H9 (cell line): ENCODE measurements around the gene RSPH4A. TPM values are rescaled to one million over a fixed set of nuclear protein-coding genes. Genes with fewer than 3 reads are reported as not detected.

Source experiments
- DNase-seq: peaks from one replicate; pipeline ENCODE4 v3.0.0-alpha.2; 2017
- H2AFZ ChIP-seq: one replicate; pipeline ENCODE4 v1.6.1; 2013; ENCODE audit warnings: mild to moderate bottlenecking, low read length, control low read depth, moderate library complexity
- H2AK5ac ChIP-seq: 2 replicates; pipeline ENCODE4 v1.6.1; 2013; ENCODE audit warnings: low read length, control low read depth, mixed read lengths; ENCODE audit not compliant: insufficient read length
- H2BK120ac ChIP-seq: one replicate; pipeline ENCODE4 v1.6.1; 2013; ENCODE audit warnings: low read depth, mild to moderate bottlenecking, low read length, control low read depth, inconsistent platforms; ENCODE audit not compliant: poor library complexity, severe bottlenecking
- H2BK12ac ChIP-seq: 2 replicates; pipeline ENCODE4 v1.6.1; 2013; ENCODE audit warnings: low read length, control low read depth, mixed read lengths, low read depth; ENCODE audit not compliant: insufficient read length
- H2BK15ac ChIP-seq: 2 replicates; pipeline ENCODE4 v1.6.1; 2013; ENCODE audit warnings: low read depth, low read length, control low read depth
- H2BK20ac ChIP-seq: one replicate; pipeline ENCODE4 v1.6.1; 2013; ENCODE audit warnings: low read depth, mild to moderate bottlenecking, low read length, control low read depth, inconsistent platforms; ENCODE audit not compliant: poor library complexity, severe bottlenecking
- H2BK5ac ChIP-seq: 2 replicates; pipeline ENCODE4 v1.6.1; 2013; ENCODE audit warnings: low read length, control low read depth, mixed read lengths; ENCODE audit not compliant: insufficient read length
- H3K14ac ChIP-seq: 2 replicates; pipeline ENCODE4 v1.6.1; 2013; ENCODE audit warnings: low read length, control low read depth; ENCODE audit not compliant: insufficient read depth
- H3K18ac ChIP-seq: 2 replicates; pipeline ENCODE4 v1.6.1; 2013; ENCODE audit warnings: low read depth, mild to moderate bottlenecking, mixed read lengths, low read length, control low read depth; ENCODE audit not compliant: insufficient read length
- H3K23ac ChIP-seq: 2 replicates; pipeline ENCODE4 v1.6.1; 2013; ENCODE audit warnings: low read length, control low read depth, mixed read lengths, low read depth; ENCODE audit not compliant: insufficient read length
- H3K23me2 ChIP-seq: 2 replicates; pipeline ENCODE4 v1.6.1; 2013; ENCODE audit warnings: low read depth, mild to moderate bottlenecking, mixed read lengths, low read length, control low read depth; ENCODE audit not compliant: insufficient read length, poor library complexity, severe bottlenecking
- H3K27ac ChIP-seq: 2 replicates; pipeline ENCODE4 v1.5.1; 2013; ENCODE audit warnings: low read length, control low read depth, mixed read lengths, low read depth; ENCODE audit not compliant: insufficient read length
- H3K27me3 ChIP-seq: 2 replicates; pipeline ENCODE4 v1.6.1; 2013; ENCODE audit warnings: low read length, control low read depth, inconsistent platforms; ENCODE audit not compliant: insufficient read depth
- H3K4ac ChIP-seq: 2 replicates; pipeline ENCODE4 v1.6.1; 2013; ENCODE audit warnings: low read depth, mild to moderate bottlenecking, control low read depth, inconsistent platforms, low read length, moderate library complexity
- H3K4me1 ChIP-seq: 2 replicates; pipeline ENCODE4 v1.6.1; 2013; ENCODE audit warnings: low read length, control low read depth, inconsistent platforms; ENCODE audit not compliant: insufficient read depth
- H3K4me2 ChIP-seq: 2 replicates; pipeline ENCODE4 v1.6.1; 2013; ENCODE audit warnings: low read length, control low read depth, mixed read lengths; ENCODE audit not compliant: insufficient read length, insufficient read depth
- H3K56ac ChIP-seq: 2 replicates; pipeline ENCODE4 v1.6.1; 2013; ENCODE audit warnings: low read depth, mild to moderate bottlenecking, mixed read lengths, low read length, control low read depth; ENCODE audit not compliant: insufficient read length
- H3K79me1 ChIP-seq: 2 replicates; pipeline ENCODE4 v1.6.1; 2013; ENCODE audit warnings: low read depth, mild to moderate bottlenecking, moderate library complexity, low read length, control low read depth, inconsistent platforms; ENCODE audit not compliant: insufficient read depth, poor library complexity, severe bottlenecking
- H3K79me2 ChIP-seq: 2 replicates; pipeline ENCODE4 v1.6.1; 2013; ENCODE audit warnings: low read length, control low read depth, inconsistent platforms; ENCODE audit not compliant: insufficient read depth
- H3K9ac ChIP-seq: 2 replicates; pipeline ENCODE4 v1.6.1; 2013; ENCODE audit warnings: low read length, control low read depth, mixed read lengths; ENCODE audit not compliant: insufficient read length; ENCODE audit errors: extremely low read depth
- H3K9me3 ChIP-seq: one replicate; pipeline ENCODE4 v1.6.1; 2013; ENCODE audit warnings: low read depth, low read length, inconsistent platforms; ENCODE audit not compliant: control insufficient read depth
- H3T11ph ChIP-seq: one replicate; pipeline ENCODE4 v1.6.1; 2013; ENCODE audit warnings: mild to moderate bottlenecking, low read length, control low read depth, inconsistent platforms
- H4K20me1 ChIP-seq: one replicate; pipeline ENCODE4 v1.6.1; 2013; ENCODE audit not compliant: control insufficient read depth, insufficient read length, insufficient read depth
- H4K5ac ChIP-seq: 2 replicates; pipeline ENCODE4 v1.6.1; 2013; ENCODE audit warnings: low read depth, mild to moderate bottlenecking, mixed read lengths, low read length, control low read depth; ENCODE audit not compliant: insufficient read length
- H4K8ac ChIP-seq: replicated peaks from 2 replicates; pipeline ENCODE4 v1.6.1; 2013; ENCODE audit warnings: low read length, control low read depth, mixed read lengths, low read depth; ENCODE audit not compliant: insufficient read length
- H4K91ac ChIP-seq: 2 replicates; pipeline ENCODE4 v1.6.1; 2013; ENCODE audit warnings: low read depth, mild to moderate bottlenecking, moderate library complexity, mixed read lengths, low read length, control low read depth; ENCODE audit not compliant: insufficient read length
- H3K27ac Mint-ChIP-seq, 3 experiments: 2 replicates in 2 of 3; 3 replicates in 1 of 3; pipeline ENCODE4 v1.8.0; 2020 to 2021; ENCODE audit warnings: mixed read lengths in 3 of 3, mild to moderate bottlenecking in 1 of 3, moderate library complexity in 1 of 3
- H3K27me3 Mint-ChIP-seq: 2 replicates; pipeline ENCODE4 v1.8.0; 2021; ENCODE audit warnings: low read depth, mild to moderate bottlenecking, moderate library complexity, mixed read lengths
- H3K36me3 Mint-ChIP-seq, 3 experiments: 2 replicates in 2 of 3; 3 replicates in 1 of 3; pipeline ENCODE4 v1.8.0; 2020 to 2021; ENCODE audit warnings: low read depth in 3 of 3, mixed read lengths in 3 of 3; ENCODE audit not compliant: insufficient read depth in 1 of 3
- H3K4me1 Mint-ChIP-seq, 2 experiments: 2 replicates each; pipeline ENCODE4 v1.8.0; 2020; ENCODE audit warnings: mixed read lengths in 2 of 2
- H3K4me3 Mint-ChIP-seq, 2 experiments: 2 replicates in 1 of 2; 3 replicates in 1 of 2; pipeline ENCODE4 v1.8.0; 2020 to 2021; ENCODE audit warnings: mild to moderate bottlenecking in 2 of 2, mixed read lengths in 2 of 2, moderate library complexity in 1 of 2
- H3K9me3 Mint-ChIP-seq, 2 experiments: 2 replicates in 1 of 2; 3 replicates in 1 of 2; pipeline ENCODE4 v1.8.0; 2020; ENCODE audit warnings: mild to moderate bottlenecking in 2 of 2, mixed read lengths in 2 of 2, moderate library complexity in 1 of 2
- WGBS: extraction: QIAGEN DNeasy Blood & Tissue Kit; methylation state at CpG from one replicate; pipeline ENCODE4 v1.1.7; 2013; ENCODE audit warnings: missing lambda C conversion rate, low lambda C conversion rate, mixed read lengths; ENCODE audit not compliant: insufficient read length; ENCODE audit errors: extremely low coverage; 5-methylcytosine and 5-hydroxymethylcytosine counted together
- total RNA-seq: library from RNA; stranded (reverse); gene quantifications from 2 replicates; pipeline ENCODE4 v1.2.1, GENCODE V29; 2021
- TF ChIP-seq, protein P1 (sequence below): fragments of 200-600 bp; sonication (generic); conservative IDR thresholded peaks from 3 replicates; pipeline ENCODE4 v1.8.0; 2021; ENCODE audit warnings: antibody characterized with exemption, mild to moderate bottlenecking

The RSPH4A gene
- total RNA-seq, 1 experiment from 2014 or later, result 0.31 TPM

DNA sequence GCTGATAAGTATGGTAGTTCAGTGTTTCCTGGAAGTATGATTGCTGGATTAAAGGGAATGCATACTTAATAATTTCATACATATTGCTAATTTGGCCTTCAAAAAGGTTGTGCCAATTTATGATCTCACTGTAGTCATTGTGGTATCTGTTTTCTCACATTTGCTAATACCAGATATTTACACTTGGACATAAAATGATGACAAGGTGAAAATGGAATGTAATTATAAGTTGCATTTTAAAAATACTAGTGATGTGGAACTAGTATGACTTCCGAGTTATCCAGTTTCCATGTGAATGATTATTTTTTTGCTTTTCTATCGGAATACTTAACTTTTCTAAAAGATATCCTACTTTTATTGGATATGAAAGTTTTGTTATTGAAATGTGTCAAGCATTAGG is 29.5 kb upstream of the RSPH4A start:
- Histone ChIP-seq H3T11ph (no peak overlapping the region), H2BK20ac (no peak overlapping the region), H2AK5ac (no peak overlapping the region), H2BK5ac (no peak overlapping the region), H3K14ac (no peak overlapping the region), H3K23me2 (no peaks in the 10 kb centered on the region), H3K9ac (no peak overlapping the region), H4K20me1 (no peaks in the 10 kb centered on the region), H4K91ac (no peak overlapping the region), H3K9me3 (no peaks in the 10 kb centered on the region), H3K27me3 (no peaks in the 10 kb centered on the region), H3K79me1 (no peaks in the 10 kb centered on the region), H3K79me2 (no peaks in the 10 kb centered on the region), H4K8ac (no peak overlapping the region), H3K23ac (no peak overlapping the region), H3K18ac (no peak overlapping the region), H3K27ac (no peak overlapping the region), H3K56ac (no peak overlapping the region), H2BK120ac (no peak overlapping the region), H2BK12ac (no peak overlapping the region), H3K4ac (no peak overlapping the region), H2BK15ac (no peak overlapping the region), H2AFZ (no peak overlapping the region), H3K4me1 (no peaks in the 10 kb centered on the region), H4K5ac (no peak overlapping the region), H3K4me2 (no peak overlapping the region)
- DNase-seq, result no peak
- WGBS, result no CpG with 5 or more reads among the region's 2 CpGs
- TF ChIP-seq, protein P1, sequence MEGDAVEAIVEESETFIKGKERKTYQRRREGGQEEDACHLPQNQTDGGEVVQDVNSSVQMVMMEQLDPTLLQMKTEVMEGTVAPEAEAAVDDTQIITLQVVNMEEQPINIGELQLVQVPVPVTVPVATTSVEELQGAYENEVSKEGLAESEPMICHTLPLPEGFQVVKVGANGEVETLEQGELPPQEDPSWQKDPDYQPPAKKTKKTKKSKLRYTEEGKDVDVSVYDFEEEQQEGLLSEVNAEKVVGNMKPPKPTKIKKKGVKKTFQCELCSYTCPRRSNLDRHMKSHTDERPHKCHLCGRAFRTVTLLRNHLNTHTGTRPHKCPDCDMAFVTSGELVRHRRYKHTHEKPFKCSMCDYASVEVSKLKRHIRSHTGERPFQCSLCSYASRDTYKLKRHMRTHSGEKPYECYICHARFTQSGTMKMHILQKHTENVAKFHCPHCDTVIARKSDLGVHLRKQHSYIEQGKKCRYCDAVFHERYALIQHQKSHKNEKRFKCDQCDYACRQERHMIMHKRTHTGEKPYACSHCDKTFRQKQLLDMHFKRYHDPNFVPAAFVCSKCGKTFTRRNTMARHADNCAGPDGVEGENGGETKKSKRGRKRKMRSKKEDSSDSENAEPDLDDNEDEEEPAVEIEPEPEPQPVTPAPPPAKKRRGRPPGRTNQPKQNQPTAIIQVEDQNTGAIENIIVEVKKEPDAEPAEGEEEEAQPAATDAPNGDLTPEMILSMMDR, result no peak
- no peaks in the 10 kb centered on the region for H3K9me3 Mint-ChIP-seq
- no peak overlapping the region for H3K4me3 Mint-ChIP-seq
- H3K4me1 Mint-ChIP-seq, result no peaks in the 10 kb centered on the region
- no peak overlapping the region for H3K27ac Mint-ChIP-seq
- peaks cover 11 to 43% (median 29%) of the 10 kb centered on the region in 3 experiments; a peak in 6 of 7 replicates for H3K36me3 Mint-ChIP-seq
- H3K27me3 Mint-ChIP-seq, result no peaks in the 10 kb centered on the region
